HEK293 (cell line): ENCODE measurements around the gene RWDD1.

Source experiments
- ATF2 ChIP-seq: fragments of 450-650 bp; formaldehyde crosslinking; IDR thresholded peaks from 2 replicates; pipeline ENCODE4 v1.5.1; 2016; ENCODE audit warnings: missing biosample characterization, missing genetic modification characterization, low read depth
- GLI2 ChIP-seq: fragments of 450-650 bp; formaldehyde crosslinking; IDR thresholded peaks from 2 replicates; pipeline ENCODE4; 2017; ENCODE audit warnings: missing biosample characterization, missing genetic modification characterization, low read depth, borderline replicate concordance
- KLF1 ChIP-seq: fragments of 450-650 bp; formaldehyde crosslinking; IDR thresholded peaks from 2 replicates; pipeline ENCODE4 v1.5.1; 2016; ENCODE audit warnings: missing biosample characterization, missing genetic modification characterization
- KLF9 ChIP-seq: fragments of 450-650 bp; formaldehyde crosslinking; IDR thresholded peaks from 2 replicates; pipeline ENCODE4 v1.5.1; 2016; ENCODE audit warnings: missing biosample characterization, missing genetic modification characterization, low read depth
- MZF1 ChIP-seq: fragments of 450-650 bp; formaldehyde crosslinking; IDR thresholded peaks from 2 replicates; pipeline ENCODE4 v1.5.1; 2017; ENCODE audit warnings: missing biosample characterization, missing genetic modification characterization, borderline replicate concordance
- PRDM2 ChIP-seq: fragments of 450-650 bp; formaldehyde crosslinking; IDR thresholded peaks from 2 replicates; pipeline ENCODE4 v1.5.1; 2016; ENCODE audit warnings: missing biosample characterization, missing genetic modification characterization, borderline replicate concordance
- RBAK ChIP-seq: fragments of 450-650 bp; formaldehyde crosslinking; IDR thresholded peaks from 2 replicates; pipeline ENCODE4 v1.5.1; 2016; ENCODE audit warnings: missing biosample characterization, missing genetic modification characterization
- SCRT2 ChIP-seq: fragments of 450-650 bp; formaldehyde crosslinking; IDR thresholded peaks from 2 replicates; pipeline ENCODE4 v1.5.1; 2016; ENCODE audit warnings: missing biosample characterization, missing genetic modification characterization
- SP3 ChIP-seq: fragments of 450-650 bp; formaldehyde crosslinking; IDR thresholded peaks from 2 replicates; pipeline ENCODE4 v1.5.1; 2016; ENCODE audit warnings: missing biosample characterization, missing genetic modification characterization
- TCF7L2 ChIP-seq: IDR thresholded peaks from 2 replicates; pipeline ENCODE4 v1.6.1; 2011; ENCODE audit warnings: low read depth, mild to moderate bottlenecking, inconsistent platforms, low read length, moderate library complexity, borderline replicate concordance
- ZBTB20 ChIP-seq: fragments of 450-650 bp; formaldehyde crosslinking; IDR thresholded peaks from 2 replicates; pipeline ENCODE4 v1.5.1; 2016; ENCODE audit warnings: missing biosample characterization, missing genetic modification characterization
- ZFP37 ChIP-seq: fragments of 450-650 bp; formaldehyde crosslinking; IDR thresholded peaks from 2 replicates; pipeline ENCODE4 v1.5.1; 2016; ENCODE audit warnings: missing biosample characterization, missing genetic modification characterization
- ZNF121 ChIP-seq: fragments of 450-650 bp; formaldehyde crosslinking; IDR thresholded peaks from 2 replicates; pipeline ENCODE4 v1.5.1; 2016; ENCODE audit warnings: missing biosample characterization, missing genetic modification characterization
- ZNF138 ChIP-seq: fragments of 450-650 bp; formaldehyde crosslinking; IDR thresholded peaks from 2 replicates; pipeline ENCODE4 v1.5.1; 2016; ENCODE audit warnings: missing biosample characterization, missing genetic modification characterization, borderline replicate concordance
- ZNF18 ChIP-seq: fragments of 450-650 bp; formaldehyde crosslinking; IDR thresholded peaks from 2 replicates; pipeline ENCODE4 v1.5.1; 2016; ENCODE audit warnings: missing biosample characterization, missing genetic modification characterization
- ZNF202 ChIP-seq: fragments of 450-650 bp; formaldehyde crosslinking; IDR thresholded peaks from 2 replicates; pipeline ENCODE4 v1.5.1; 2016; ENCODE audit warnings: missing biosample characterization, missing genetic modification characterization, borderline replicate concordance
- ZNF214 ChIP-seq: fragments of 450-650 bp; formaldehyde crosslinking; IDR thresholded peaks from 2 replicates; pipeline ENCODE4 v1.5.1; 2017; ENCODE audit warnings: missing biosample characterization, mild to moderate bottlenecking, missing genetic modification characterization, borderline replicate concordance
- ZNF223 ChIP-seq: fragments of 450-650 bp; formaldehyde crosslinking; IDR thresholded peaks from 2 replicates; pipeline ENCODE4 v1.5.1; 2016; ENCODE audit warnings: missing biosample characterization, missing genetic modification characterization
- ZNF266 ChIP-seq: fragments of 450-650 bp; formaldehyde crosslinking; IDR thresholded peaks from 2 replicates; pipeline ENCODE4 v1.5.1; 2016; ENCODE audit warnings: missing biosample characterization, missing genetic modification characterization, low read depth
- ZNF37A ChIP-seq: fragments of 450-650 bp; IDR thresholded peaks from 2 replicates; pipeline ENCODE4 v1.5.1; 2018; ENCODE audit warnings: missing biosample characterization, missing genetic modification characterization
- ZNF398 ChIP-seq: fragments of 450-650 bp; formaldehyde crosslinking; IDR thresholded peaks from 2 replicates; pipeline ENCODE4 v1.5.1; 2017; ENCODE audit warnings: missing biosample characterization, missing genetic modification characterization
- ZNF521 ChIP-seq: fragments of 450-650 bp; formaldehyde crosslinking; IDR thresholded peaks from 2 replicates; pipeline ENCODE4 v1.5.1; 2017; ENCODE audit warnings: missing biosample characterization, mild to moderate bottlenecking, missing genetic modification characterization
- ZNF558 ChIP-seq: fragments of 450-650 bp; formaldehyde crosslinking; IDR thresholded peaks from 2 replicates; pipeline ENCODE4 v1.5.1; 2016; ENCODE audit warnings: missing biosample characterization, missing genetic modification characterization
- ZNF560 ChIP-seq: fragments of 450-650 bp; formaldehyde crosslinking; IDR thresholded peaks from 2 replicates; pipeline ENCODE4 v1.5.1; 2017; ENCODE audit warnings: missing biosample characterization, missing genetic modification characterization, borderline replicate concordance
- ZNF600 ChIP-seq: fragments of 450-650 bp; formaldehyde crosslinking; IDR thresholded peaks from 2 replicates; pipeline ENCODE4 v1.5.1; 2016; ENCODE audit warnings: missing biosample characterization, missing genetic modification characterization
- ZNF610 ChIP-seq: fragments of 450-650 bp; formaldehyde crosslinking; IDR thresholded peaks from 2 replicates; pipeline ENCODE4 v1.5.1; 2016; ENCODE audit warnings: missing biosample characterization, missing genetic modification characterization, borderline replicate concordance
- ZNF623 ChIP-seq: fragments of 450-650 bp; formaldehyde crosslinking; IDR thresholded peaks from 2 replicates; pipeline ENCODE4 v1.5.1; 2016; ENCODE audit warnings: missing biosample characterization, missing genetic modification characterization
- ZNF624 ChIP-seq: fragments of 450-650 bp; formaldehyde crosslinking; IDR thresholded peaks from 2 replicates; pipeline ENCODE4 v1.5.1; 2017; ENCODE audit warnings: missing biosample characterization, missing genetic modification characterization
- ZNF629 ChIP-seq: fragments of 450-650 bp; formaldehyde crosslinking; IDR thresholded peaks from 2 replicates; pipeline ENCODE4 v1.5.1; 2017; ENCODE audit warnings: missing biosample characterization, missing genetic modification characterization
- ZNF664 ChIP-seq: fragments of 450-650 bp; formaldehyde crosslinking; IDR thresholded peaks from 2 replicates; pipeline ENCODE4 v1.5.1; 2016; ENCODE audit warnings: missing biosample characterization, missing genetic modification characterization

The RWDD1 gene

GRCh38 chr6:116615937-116616736 is 44.8 kb downstream of the RWDD1 start, which contains the start of gene RSPH4A (continued):
- TF ChIP-seq PRDM2 (tag by site-specific recombination), result no peak
- TF ChIP-seq MZF1 (tag by site-specific recombination), result no peak
- 0 out of 2 replicates have a peak, but pooled peaks have one; percentile 65 for TF ChIP-seq ZNF223
- TF ChIP-seq KLF1 (tag by site-specific recombination), result no peak
- no peak for TF ChIP-seq RBAK
- no peak for TF ChIP-seq ZNF623 (tag by site-specific recombination)
- no peak for TF ChIP-seq KLF9 (tag by site-specific recombination)
- TF ChIP-seq ZNF138 (tag by site-specific recombination), result no peak
- TF ChIP-seq ZNF629, result peak; percentile 39; the same call in 1 of the 2 replicates
- no peak for TF ChIP-seq ZNF18 (tag by site-specific recombination)
- TF ChIP-seq ZNF521, result no peak
- TF ChIP-seq TCF7L2, result no peak
- no peak for TF ChIP-seq ZNF624 (tag by site-specific recombination)
- no peak for TF ChIP-seq ZNF202 (tag by site-specific recombination)
- no peak for TF ChIP-seq ZNF121
- no peak for TF ChIP-seq ATF2
- no peak for TF ChIP-seq ZNF214 (tag by site-specific recombination)
- TF ChIP-seq ZNF266 (tag by site-specific recombination), result no peak
- TF ChIP-seq ZNF610 (tag by site-specific recombination), result peak; percentile 45; the same call in 1 of the 2 replicates
- TF ChIP-seq ZNF37A, result no peak
- peak; percentile 33; the same call in 1 of the 2 replicates for TF ChIP-seq ZBTB20 (tag by site-specific recombination)
- TF ChIP-seq ZFP37 (tag by site-specific recombination), result no peak
- TF ChIP-seq ZNF558, result no peak
- TF ChIP-seq ZNF398 (tag by site-specific recombination), result peak; percentile 84
- TF ChIP-seq ZNF560 (tag by site-specific recombination), result no peak
- TF ChIP-seq SCRT2 (tag by site-specific recombination), result peak; percentile 92
- peak; percentile 51; the same call in 1 of the 2 replicates for TF ChIP-seq SP3 (tag by site-specific recombination)
- no peak for TF ChIP-seq GLI2 (tag by site-specific recombination)
- peak; percentile 100 for TF ChIP-seq ZNF600 (tag by site-specific recombination)
- no peak for TF ChIP-seq ZNF664 (tag by site-specific recombination)
